AG04450 (cell line): ENCODE measurements around the gene TXNL4B. TPM values are rescaled to one million over a fixed set of nuclear protein-coding genes. Genes with fewer than 3 reads are reported as not detected.

Source experiments
- CTCF ChIA-PET: fragments of 300-600, 350-600 bp; formaldehyde crosslinking; extraction: SDS; loops from one replicate; lab custom pipeline; 2022; ENCODE audit warnings: antibody characterized with exemption, inconsistent platforms; lab: Charles Lee
- POLR2A ChIA-PET: fragments of 350-600 bp; formaldehyde crosslinking; extraction: SDS; loops from one replicate; lab custom pipeline; 2021; ENCODE audit warnings: antibody characterized with exemption, inconsistent platforms; lab: Yijun Ruan, JAX
- DNase-seq: peaks from one replicate; pipeline ENCODE4 v3.0.0-alpha.2; 2011; ENCODE audit warnings: low read depth, low spot score
- H3K27ac ChIP-seq: one replicate; pipeline ENCODE4 v1.5.1; 2012; ENCODE audit warnings: low read depth, low read length, control low read depth
- H3K27me3 ChIP-seq: one replicate; pipeline ENCODE4 v1.6.0; 2012; ENCODE audit warnings: low read length; ENCODE audit not compliant: control insufficient read depth, insufficient read depth
- H3K4me3 ChIP-seq: 2 replicates; pipeline ENCODE4 v1.5.1; 2011; ENCODE audit warnings: mild to moderate bottlenecking, low read depth, low read length, control low read depth
- H3K9me3 ChIP-seq: 2 replicates; pipeline ENCODE4 v1.5.1; 2012; ENCODE audit warnings: low read length; ENCODE audit not compliant: control insufficient read depth, insufficient read depth
- polyA plus RNA-seq: library from polyadenylated mRNA; depleted of rRNA; stranded (reverse); fragments of >200 nt; gene quantifications from 2 replicates; pipeline ENCODE4 v1.2.3, GENCODE V29; 2011; rRNA removed
- TF ChIP-seq, protein P1 (sequence below): IDR thresholded peaks from 2 replicates; pipeline ENCODE4 v1.5.1; 2011; ENCODE audit warnings: low read depth, low read length, control low read depth, inconsistent platforms

The TXNL4B gene
- polyA plus RNA-seq, 1 experiment: 21.3 TPM

GRCh38 chr16:72043058-72043457 lies 50.4 kb downstream of the TXNL4B start:
- no peak overlapping the region for H3K4me3 ChIP-seq
- H3K9me3 ChIP-seq: no peaks in the 10 kb centered on the region
- TF ChIP-seq, protein P1, sequence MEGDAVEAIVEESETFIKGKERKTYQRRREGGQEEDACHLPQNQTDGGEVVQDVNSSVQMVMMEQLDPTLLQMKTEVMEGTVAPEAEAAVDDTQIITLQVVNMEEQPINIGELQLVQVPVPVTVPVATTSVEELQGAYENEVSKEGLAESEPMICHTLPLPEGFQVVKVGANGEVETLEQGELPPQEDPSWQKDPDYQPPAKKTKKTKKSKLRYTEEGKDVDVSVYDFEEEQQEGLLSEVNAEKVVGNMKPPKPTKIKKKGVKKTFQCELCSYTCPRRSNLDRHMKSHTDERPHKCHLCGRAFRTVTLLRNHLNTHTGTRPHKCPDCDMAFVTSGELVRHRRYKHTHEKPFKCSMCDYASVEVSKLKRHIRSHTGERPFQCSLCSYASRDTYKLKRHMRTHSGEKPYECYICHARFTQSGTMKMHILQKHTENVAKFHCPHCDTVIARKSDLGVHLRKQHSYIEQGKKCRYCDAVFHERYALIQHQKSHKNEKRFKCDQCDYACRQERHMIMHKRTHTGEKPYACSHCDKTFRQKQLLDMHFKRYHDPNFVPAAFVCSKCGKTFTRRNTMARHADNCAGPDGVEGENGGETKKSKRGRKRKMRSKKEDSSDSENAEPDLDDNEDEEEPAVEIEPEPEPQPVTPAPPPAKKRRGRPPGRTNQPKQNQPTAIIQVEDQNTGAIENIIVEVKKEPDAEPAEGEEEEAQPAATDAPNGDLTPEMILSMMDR: no peak
- no peak overlapping the region for H3K27ac ChIP-seq
- no peaks in the 10 kb centered on the region for H3K27me3 ChIP-seq
- CTCF ChIA-PET: no interaction called here
- DNase-seq: no peak
- POLR2A ChIA-PET: no interaction called here

- Histone ChIP-seq H3K4me3 (no peak overlapping the region), H3K9me3 (no peaks in the 10 kb centered on the region), H3K27ac (no peak overlapping the region), H3K27me3 (no peaks in the 10 kb centered on the region)
- ChIA-PET CTCF (no interaction called here), POLR2A (no interaction called here)
- TF ChIP-seq, protein P1: no peak
- no peak for DNase-seq
These were observed 51.2 kb downstream of the TXNL4B start for GRCh38 chr16:72042157-72042660.

- Histone ChIP-seq H3K4me3 (no peak overlapping the region), H3K27ac (no peak overlapping the region), H3K27me3 (no peaks in the 10 kb centered on the region), H3K9me3 (no peaks in the 10 kb centered on the region; the same call in 1 of the 2 replicates)
- ChIA-PET POLR2A (no interaction called here), CTCF (no interaction called here)
- no peak for DNase-seq
- TF ChIP-seq, protein P1: no peak
These were observed 57.3 kb downstream of the TXNL4B start for GRCh38 chr16:72036098-72036497.

Other genes with a start within 250 kb of the TXNL4B start
- gene ATXN1L, start 247.6 kb downstream of the TXNL4B start, polyA plus RNA-seq: 11.3 and 13.7 TPM in 2 replicates
- 6.3 and 6.5 TPM in 2 replicates for gene ZNF821, start 209.4 kb downstream of the TXNL4B start, polyA plus RNA-seq
- gene IST1, start 198.1 kb downstream of the TXNL4B start, polyA plus RNA-seq: 225 and 260 TPM in 2 replicates
- not detected in 2 replicates for gene PKD1L3, start 93.2 kb downstream of the TXNL4B start, polyA plus RNA-seq
- 3.3 and 3.6 TPM in 2 replicates for gene DHODH, start 84.9 kb downstream of the TXNL4B start, polyA plus RNA-seq
- gene HP, start 39.1 kb downstream of the TXNL4B start, polyA plus RNA-seq: not detected in 2 replicates
- gene HPR, start 30.4 kb downstream of the TXNL4B start, polyA plus RNA-seq: not detected in 2 replicates
- 26.8 and 31.1 TPM in 2 replicates for gene DHX38, start 227 bp upstream of the TXNL4B start, polyA plus RNA-seq
- gene PMFBP1, start 78.5 kb upstream of the TXNL4B start, polyA plus RNA-seq: 0.05 TPM in 1 of 2 replicates, not detected in the other